Mucosa of descending colon (tissue), 3 donors: ENCODE measurements around the gene ACACA. TPM values are rescaled to one million over a fixed set of nuclear protein-coding genes. Genes with fewer than 3 reads are reported as not detected.

ENCODE experiments used
- ATAC-seq: fragments of 200-7000 bp; cut with Tn5 transposase; one replicate; pipeline ENCODE4 v1.9.1; 2020; ENCODE audit warnings: mild to moderate bottlenecking, moderate library complexity
- DNase-seq, 3 donors: peaks; one replicate each; pipeline ENCODE4 v3.0.0-alpha.2; 2020
- H3K36me3 ChIP-seq: fragments of 200-600 bp; one replicate; pipeline ENCODE4 v1.8.0; 2021; ENCODE audit warnings: low read depth, mild to moderate bottlenecking
- H3K4me1 ChIP-seq: fragments of 200-600 bp; one replicate; pipeline ENCODE4 v1.8.0; 2021; ENCODE audit warnings: low read depth, mild to moderate bottlenecking
- H3K4me3 ChIP-seq: fragments of 200-600 bp; one replicate; pipeline ENCODE4 v1.8.0; 2021; ENCODE audit warnings: mild to moderate bottlenecking
- H3K9me3 ChIP-seq: fragments of 200-600 bp; one replicate; pipeline ENCODE4 v1.8.0; 2021; ENCODE audit warnings: mild to moderate bottlenecking
- intact Hi-C, 2 donors: fragments of 100-400 bp; cut with DNase I in 1 of 2; cut with micrococcal nuclease in 1 of 2; formaldehyde crosslinking; loops; one replicate each; pipeline versions ENCODE4 v1.11.0 to v1.11.1; 2022; cut with DNase I, micrococcal nuclease
- total RNA-seq, 3 donors: library from RNA; stranded (reverse); fragmentation: NEBNext Ultra II Directional in 2 of 3; extraction: Animal tissue kit (Norgen Biotek cat#: 25700) in 2 of 3; gene quantifications; one replicate each; pipeline versions ENCODE4 v1.2.1 to v1.2.4, GENCODE V29; 2021 to 2023
- TF ChIP-seq, protein P1 (sequence below): fragments of 200-600 bp; IDR thresholded peaks from one replicate; pipeline ENCODE4 v1.8.0; 2022; ENCODE audit warnings: antibody characterized with exemption, mild to moderate bottlenecking
- donor health status: DM: no; HTN: no; CAD: no; lungs with moderate emphysema.
- donor health status: DM: no; HTN: no; CAD: no.
- donor health status: DM: no; HTN: yes; CAD: no.

ACACA gene
- total RNA-seq, 3 donors from 2014 or later = 58.5 to 64.1 (median 60.3) TPM

DNA sequence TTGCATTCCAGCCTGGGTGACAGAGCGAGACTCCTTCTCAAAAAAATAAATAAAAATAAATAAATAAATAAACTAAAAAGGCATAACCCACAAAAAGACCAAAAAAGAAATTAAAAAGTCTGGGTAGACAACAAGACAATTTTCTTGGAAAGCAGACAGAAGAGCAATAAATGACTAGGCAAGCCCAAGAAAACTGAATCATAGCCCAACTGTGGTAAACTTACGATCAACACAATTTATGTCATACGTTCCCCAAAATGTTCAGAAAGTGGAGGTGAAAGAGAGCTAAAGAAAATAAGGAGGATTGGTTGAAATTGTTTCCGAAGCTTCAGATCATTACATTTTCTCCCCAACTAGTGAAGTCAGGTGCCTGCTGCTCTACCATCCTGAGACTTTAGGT lies 62.1 kb downstream of the ACACA start:
- Histone ChIP-seq H3K9me3 (no peaks in the 10 kb centered on the region), H3K36me3 (no peaks in the 10 kb centered on the region), H3K4me3 (no peak overlapping the region), H3K4me1 (no peaks in the 10 kb centered on the region)
- no peak for DNase-seq
- ATAC-seq = no peak
- TF ChIP-seq, protein P1, sequence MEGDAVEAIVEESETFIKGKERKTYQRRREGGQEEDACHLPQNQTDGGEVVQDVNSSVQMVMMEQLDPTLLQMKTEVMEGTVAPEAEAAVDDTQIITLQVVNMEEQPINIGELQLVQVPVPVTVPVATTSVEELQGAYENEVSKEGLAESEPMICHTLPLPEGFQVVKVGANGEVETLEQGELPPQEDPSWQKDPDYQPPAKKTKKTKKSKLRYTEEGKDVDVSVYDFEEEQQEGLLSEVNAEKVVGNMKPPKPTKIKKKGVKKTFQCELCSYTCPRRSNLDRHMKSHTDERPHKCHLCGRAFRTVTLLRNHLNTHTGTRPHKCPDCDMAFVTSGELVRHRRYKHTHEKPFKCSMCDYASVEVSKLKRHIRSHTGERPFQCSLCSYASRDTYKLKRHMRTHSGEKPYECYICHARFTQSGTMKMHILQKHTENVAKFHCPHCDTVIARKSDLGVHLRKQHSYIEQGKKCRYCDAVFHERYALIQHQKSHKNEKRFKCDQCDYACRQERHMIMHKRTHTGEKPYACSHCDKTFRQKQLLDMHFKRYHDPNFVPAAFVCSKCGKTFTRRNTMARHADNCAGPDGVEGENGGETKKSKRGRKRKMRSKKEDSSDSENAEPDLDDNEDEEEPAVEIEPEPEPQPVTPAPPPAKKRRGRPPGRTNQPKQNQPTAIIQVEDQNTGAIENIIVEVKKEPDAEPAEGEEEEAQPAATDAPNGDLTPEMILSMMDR = no peak
- intact Hi-C loops = no loop called here

DNA sequence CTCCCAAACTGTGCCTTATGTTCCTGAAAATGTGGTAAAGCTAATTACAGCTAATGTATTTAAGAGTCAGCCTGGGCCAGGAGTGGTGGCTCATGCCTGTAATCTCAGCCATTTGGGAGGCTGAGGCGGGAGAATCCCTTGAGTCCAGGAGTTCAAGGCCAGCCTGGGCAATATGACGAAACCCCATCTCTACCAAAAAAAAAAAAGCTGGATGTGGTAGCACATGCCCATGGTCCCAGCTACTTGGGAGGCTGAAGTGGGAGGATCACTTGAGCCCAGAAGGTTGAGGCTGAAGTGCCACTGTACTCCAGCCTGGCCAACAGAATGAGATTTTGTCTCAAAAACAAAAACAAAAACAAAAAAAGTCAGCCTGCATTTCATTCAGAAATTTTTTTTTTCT lies 64.0 kb downstream of the ACACA start:
- H3K4me3 ChIP-seq = no peak overlapping the region
- TF ChIP-seq, protein P1 = no peak

DNA sequence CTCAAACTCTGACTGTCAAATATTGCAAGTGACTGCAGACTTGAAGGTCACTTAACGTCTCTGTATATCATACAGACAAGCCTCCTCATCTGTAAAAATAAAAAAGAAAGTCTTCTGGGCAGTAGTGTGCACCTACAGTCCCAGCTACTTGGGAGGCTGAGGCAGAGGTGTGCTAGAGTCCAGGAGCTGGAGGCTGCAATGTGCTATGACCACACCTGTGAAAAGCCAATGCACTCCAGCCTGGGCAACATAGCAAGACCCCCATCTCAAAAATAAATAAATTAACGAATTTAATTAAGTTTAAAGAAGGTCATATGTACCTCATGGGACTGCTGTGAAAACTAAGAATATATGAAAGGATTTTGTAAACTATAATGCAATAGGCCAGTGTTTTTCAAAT lies 65.8 kb downstream of the ACACA start:
- no peak for ATAC-seq
- Histone ChIP-seq H3K9me3 (no peaks in the 10 kb centered on the region), H3K36me3 (no peaks in the 10 kb centered on the region), H3K4me3 (no peak overlapping the region), H3K4me1 (no peaks in the 10 kb centered on the region)
- DNase-seq = no peak
- TF ChIP-seq, protein P1 = no peak
- intact Hi-C loops = no loop called here

More for the DNA sequence above, 64.0 kb downstream of the ACACA start:
- Histone ChIP-seq H3K9me3 (no peaks in the 10 kb centered on the region), H3K4me1 (no peaks in the 10 kb centered on the region), H3K36me3 (no peaks in the 10 kb centered on the region)
- intact Hi-C loops = no loop called here
- no peak for ATAC-seq
- no peak for DNase-seq

DNA sequence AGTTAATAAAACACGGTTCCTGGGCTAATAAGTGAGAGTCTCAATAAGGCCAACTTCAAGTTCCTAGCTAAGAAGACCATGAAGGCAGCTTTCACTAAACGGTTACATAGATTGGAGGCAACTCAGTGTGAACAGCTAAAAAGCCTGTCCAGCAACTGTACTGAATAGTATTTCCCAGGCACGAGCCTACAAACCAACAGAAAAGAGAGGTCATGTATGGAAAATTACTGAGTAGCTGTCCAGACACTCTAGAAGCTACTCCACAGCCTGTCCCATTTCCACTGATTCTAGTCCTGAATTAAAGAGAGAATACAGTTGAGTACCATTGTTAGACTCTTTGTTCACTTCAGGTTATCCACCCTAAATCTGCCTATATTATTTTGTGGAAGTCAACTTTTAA lies 67.3 kb downstream of the ACACA start:
- Histone ChIP-seq H3K36me3 (no peaks in the 10 kb centered on the region), H3K9me3 (no peaks in the 10 kb centered on the region), H3K4me1 (no peaks in the 10 kb centered on the region), H3K4me3 (no peak overlapping the region)
- no peak for DNase-seq
- ATAC-seq = no peak
- TF ChIP-seq, protein P1 = no peak
- intact Hi-C loops = no loop called here

DNA sequence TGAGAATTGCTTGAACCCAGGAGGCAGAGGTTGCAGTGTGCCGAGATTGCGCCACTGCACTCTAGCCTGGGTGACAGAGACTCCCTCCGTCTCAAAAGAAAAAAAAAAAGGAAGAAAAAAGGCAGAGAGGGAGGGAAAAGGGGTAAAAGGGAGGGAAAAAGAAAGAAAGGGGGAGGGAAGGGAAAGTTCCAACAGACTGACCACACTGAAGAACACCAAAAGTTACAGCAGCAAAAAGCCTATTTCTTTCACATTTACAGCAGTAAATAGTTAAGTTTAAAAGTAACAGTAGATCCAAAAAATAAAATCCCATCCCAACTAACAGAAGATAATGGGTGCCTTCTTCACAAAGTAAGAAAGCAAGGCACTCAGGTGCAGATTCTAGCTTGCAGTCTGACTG lies 67.8 kb downstream of the ACACA start:
- no peak overlapping the region for H3K4me3 ChIP-seq
- H3K4me1 ChIP-seq = no peaks in the 10 kb centered on the region
- intact Hi-C loops = no loop called here
- TF ChIP-seq, protein P1 = no peak
- ATAC-seq = no peak
- H3K36me3 ChIP-seq = no peaks in the 10 kb centered on the region
- no peak for DNase-seq
- no peaks in the 10 kb centered on the region for H3K9me3 ChIP-seq
